Measurements from ENCODE around the gene C11orf68. TPM values are rescaled to one million over a fixed set of nuclear protein-coding genes. Genes with fewer than 3 reads are reported as not detected.

Gene C11orf68
- total and polyA plus RNA-seq, 9 of the 15 experiments (the other 6 are each of a cell fraction or from before 2014, with no cell fraction given): 3.6 to 35.9 (median 12.8) TPM

DNA sequence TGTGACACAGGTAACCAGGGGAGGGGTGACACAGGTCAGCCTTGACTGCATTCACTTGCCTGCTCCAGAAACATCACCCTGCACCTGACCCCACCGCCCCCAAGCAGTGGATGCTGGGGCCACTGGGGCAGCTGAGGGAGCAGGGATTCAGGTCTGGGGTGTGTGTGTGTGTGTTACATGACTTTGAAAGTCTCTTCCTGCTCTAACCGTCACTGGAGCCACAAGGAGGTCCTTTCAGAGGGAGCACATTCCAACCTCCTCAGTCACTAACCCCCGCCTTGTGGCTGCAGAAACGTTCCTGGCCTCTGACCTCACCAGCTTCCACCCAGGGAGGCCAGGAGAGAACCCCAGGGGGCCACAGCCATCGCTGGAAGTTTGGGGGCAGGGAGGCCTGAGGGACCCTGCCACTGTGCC is 15.8 kb downstream of the C11orf68 start (continued):
- TF ChIP-seq NFYB (IDR thresholded peaks at IDR 0.05; ENCODE audit: extremely low read depth, insufficient read length): no peak
- no peak for TF ChIP-seq PHB (CRISPR knock-in tag; IDR thresholded peaks at IDR 0.05)
- TF ChIP-seq U2AF1 (optimal IDR thresholded peaks at IDR 0.05; ENCODE audit: low read depth, low read length): no peak
- peak; percentile 29 for TF ChIP-seq HMGN3 (IDR thresholded peaks at IDR 0.05; ENCODE audit: borderline replicate concordance, extremely low read depth, insufficient read length, low read depth, low read length)
- TF ChIP-seq CHD2 (IDR thresholded peaks at IDR 0.05; ENCODE audit: low read depth, low read length): no peak
- no peak for TF ChIP-seq ZFX (CRISPR knock-in tag; IDR thresholded peaks at IDR 0.05)
- peak in 1 of 2 experiments; percentile 15; a peak in 1 of 4 replicates for TF ChIP-seq HDAC1 (IDR thresholded peaks at IDR 0.05)
- TF ChIP-seq, protein P1, sequence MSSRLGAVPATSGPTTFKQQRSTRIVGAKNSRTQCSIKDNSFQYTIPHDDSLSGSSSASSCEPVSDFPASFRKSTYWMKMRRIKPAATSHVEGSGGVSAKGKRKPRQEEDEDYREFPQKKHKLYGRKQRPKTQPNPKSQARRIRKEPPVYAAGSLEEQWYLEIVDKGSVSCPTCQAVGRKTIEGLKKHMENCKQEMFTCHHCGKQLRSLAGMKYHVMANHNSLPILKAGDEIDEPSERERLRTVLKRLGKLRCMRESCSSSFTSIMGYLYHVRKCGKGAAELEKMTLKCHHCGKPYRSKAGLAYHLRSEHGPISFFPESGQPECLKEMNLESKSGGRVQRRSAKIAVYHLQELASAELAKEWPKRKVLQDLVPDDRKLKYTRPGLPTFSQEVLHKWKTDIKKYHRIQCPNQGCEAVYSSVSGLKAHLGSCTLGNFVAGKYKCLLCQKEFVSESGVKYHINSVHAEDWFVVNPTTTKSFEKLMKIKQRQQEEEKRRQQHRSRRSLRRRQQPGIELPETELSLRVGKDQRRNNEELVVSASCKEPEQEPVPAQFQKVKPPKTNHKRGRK (tag; IDR thresholded peaks at IDR 0.05): no peak
- no peak for TF ChIP-seq ZNF133 (CRISPR knock-in tag; IDR thresholded peaks at IDR 0.05)
- TF ChIP-seq ZNF655 (CRISPR knock-in tag; IDR thresholded peaks at IDR 0.05): no peak
- peak; percentile 60 to 98 for TF ChIP-seq TEAD1 (CRISPR knock-in tag; IDR thresholded peaks at IDR 0.05)
- TF ChIP-seq EP300 (IDR thresholded peaks at IDR 0.05; ENCODE audit: low read length): peak; percentile 74
- TF ChIP-seq ZNF785 (CRISPR knock-in tag; IDR thresholded peaks at IDR 0.05): no peak
- peak; percentile 45 for TF ChIP-seq TAF1 (IDR thresholded peaks at IDR 0.05; ENCODE audit: control insufficient read depth, extremely low read depth, insufficient read depth, low read length, severe bottlenecking)
- no peak for TF ChIP-seq USF2 (CRISPR knock-in tag; IDR thresholded peaks at IDR 0.05)
- no peak for TF ChIP-seq CSDE1 (IDR thresholded peaks at IDR 0.05)
- TF ChIP-seq ZSCAN29 (IDR thresholded peaks at IDR 0.05): no peak
- peak; percentile 41; the same call in 1 of the 2 replicates for TF ChIP-seq CBFA2T3 (IDR thresholded peaks at IDR 0.05)
- TF ChIP-seq, protein P2, sequence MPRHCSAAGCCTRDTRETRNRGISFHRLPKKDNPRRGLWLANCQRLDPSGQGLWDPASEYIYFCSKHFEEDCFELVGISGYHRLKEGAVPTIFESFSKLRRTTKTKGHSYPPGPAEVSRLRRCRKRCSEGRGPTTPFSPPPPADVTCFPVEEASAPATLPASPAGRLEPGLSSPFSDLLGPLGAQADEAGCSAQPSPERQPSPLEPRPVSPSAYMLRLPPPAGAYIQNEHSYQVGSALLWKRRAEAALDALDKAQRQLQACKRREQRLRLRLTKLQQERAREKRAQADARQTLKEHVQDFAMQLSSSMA (CRISPR knock-in tag; IDR thresholded peaks at IDR 0.05): no peak
- TF ChIP-seq TAF15 (IDR thresholded peaks at IDR 0.05; ENCODE audit: low read depth, low read length): no peak
- no peak for TF ChIP-seq HDGF (IDR thresholded peaks at IDR 0.05)
- no peak for TF ChIP-seq HDAC6 (IDR thresholded peaks at IDR 0.05; ENCODE audit: low read depth, low read length)
- peak; percentile 82; the same call in 1 of the 2 replicates for TF ChIP-seq GATAD2A (IDR thresholded peaks at IDR 0.05)
- no peak for TF ChIP-seq MBD2 (IDR thresholded peaks at IDR 0.05; ENCODE audit: borderline replicate concordance, low read depth)
- TF ChIP-seq ZZZ3 (IDR thresholded peaks at IDR 0.05): no peak
- TF ChIP-seq NBN (IDR thresholded peaks at IDR 0.05; ENCODE audit: low read depth): no peak
- no peak for TF ChIP-seq RB1 (IDR thresholded peaks at IDR 0.05; ENCODE audit: low read depth)
